Endodermal cell (in vitro differentiated cells): ENCODE data around the gene SLC38A5. TPM values are rescaled to one million over a fixed set of nuclear protein-coding genes. Genes with fewer than 3 reads are reported as not detected.

Experiments
- DNase-seq: peaks from one replicate; pipeline ENCODE4 v3.0.0-alpha.2; 2017
- H3K27ac ChIP-seq: 2 replicates; pipeline ENCODE4 v1.5.1; 2013; ENCODE audit warnings: mild to moderate bottlenecking, low read depth, low read length, moderate library complexity
- H3K27me3 ChIP-seq: 2 replicates; pipeline ENCODE4 v1.6.1; 2013; ENCODE audit warnings: mild to moderate bottlenecking, low read length, moderate library complexity; ENCODE audit not compliant: insufficient read depth, control insufficient read depth, poor library complexity, severe bottlenecking
- H3K36me3 ChIP-seq: 2 replicates; pipeline ENCODE4 v1.7.0; 2013; ENCODE audit warnings: mild to moderate bottlenecking, low read length, moderate library complexity; ENCODE audit not compliant: control insufficient read depth, insufficient read depth
- H3K4me1 ChIP-seq: one replicate; pipeline ENCODE4 v1.7.0; 2013; ENCODE audit warnings: low read length; ENCODE audit not compliant: control insufficient read depth, insufficient read depth
- H3K4me3 ChIP-seq: 2 replicates; pipeline ENCODE4 v1.5.1; 2013; ENCODE audit warnings: mild to moderate bottlenecking, low read length, moderate library complexity
- H3K9ac ChIP-seq: 2 replicates; pipeline ENCODE4 v1.6.1; 2013; ENCODE audit warnings: mild to moderate bottlenecking, low read length, moderate library complexity; ENCODE audit not compliant: poor library complexity, severe bottlenecking; ENCODE audit errors: extremely low read depth
- H3K9me3 ChIP-seq: 2 replicates; pipeline ENCODE4 v1.6.1; 2013; ENCODE audit warnings: mild to moderate bottlenecking, low read length, moderate library complexity; ENCODE audit not compliant: control insufficient read depth
- H3K27ac Mint-ChIP-seq: 2 replicates; pipeline ENCODE4 v1.8.0; 2020; ENCODE audit warnings: mixed read lengths
- H3K27me3 Mint-ChIP-seq: 2 replicates; pipeline ENCODE4 v1.8.0; 2021; ENCODE audit warnings: mild to moderate bottlenecking, mixed read lengths; ENCODE audit not compliant: insufficient read depth
- H3K36me3 Mint-ChIP-seq: 2 replicates; pipeline ENCODE4 v1.8.0; 2020; ENCODE audit warnings: low read depth, mixed read lengths
- H3K4me1 Mint-ChIP-seq: 2 replicates; pipeline ENCODE4 v1.8.0; 2020; ENCODE audit warnings: mixed read lengths
- H3K4me3 Mint-ChIP-seq: 2 replicates; pipeline ENCODE4 v1.8.0; 2020; ENCODE audit warnings: mild to moderate bottlenecking, moderate library complexity, mixed read lengths
- H3K9me3 Mint-ChIP-seq: 2 replicates; pipeline ENCODE4 v1.8.0; 2020; ENCODE audit warnings: mild to moderate bottlenecking, mixed read lengths
- WGBS, 2 experiments: methylation state at CpG; one replicate each; pipeline versions ENCODE4 v1.1.5 to v1.1.7; 2013; ENCODE audit warnings: missing lambda C conversion rate in 2 of 2, mixed read lengths in 1 of 2; ENCODE audit not compliant: insufficient coverage in 1 of 2, insufficient read length in 1 of 2; 5-methylcytosine and 5-hydroxymethylcytosine counted together
- total RNA-seq, 2 donors: library from RNA; stranded (reverse); fragmentation: NEBNext Ultra II Directional in 1 of 2; extraction: Animal tissue kit (Norgen Biotek cat#: 25700) in 1 of 2; gene quantifications; 2 replicates in 1 of 2; 3 replicates in 1 of 2; pipeline ENCODE4 v1.2.1, GENCODE V29; 2021
- TF ChIP-seq, protein P1 (sequence below): fragments of 200-600 bp; sonication (generic); conservative IDR thresholded peaks from 2 replicates; pipeline ENCODE4 v1.5.0; 2021; ENCODE audit warnings: antibody characterized with exemption, mild to moderate bottlenecking

SLC38A5 gene
- total RNA-seq, 2 donors from 2014 or later, result 22.4 to 40.7 TPM

GRCh38 chrX:48460606-48461005, 9.5 kb downstream of the SLC38A5 start:
- H3K4me3 ChIP-seq, result no peak overlapping the region
- no peaks in the 10 kb centered on the region for H3K4me1 ChIP-seq
- H3K27me3 ChIP-seq, result no peaks in the 10 kb centered on the region
- H3K4me1 Mint-ChIP-seq, result peaks cover 5% of the 10 kb centered on the region
- TF ChIP-seq, protein P1, sequence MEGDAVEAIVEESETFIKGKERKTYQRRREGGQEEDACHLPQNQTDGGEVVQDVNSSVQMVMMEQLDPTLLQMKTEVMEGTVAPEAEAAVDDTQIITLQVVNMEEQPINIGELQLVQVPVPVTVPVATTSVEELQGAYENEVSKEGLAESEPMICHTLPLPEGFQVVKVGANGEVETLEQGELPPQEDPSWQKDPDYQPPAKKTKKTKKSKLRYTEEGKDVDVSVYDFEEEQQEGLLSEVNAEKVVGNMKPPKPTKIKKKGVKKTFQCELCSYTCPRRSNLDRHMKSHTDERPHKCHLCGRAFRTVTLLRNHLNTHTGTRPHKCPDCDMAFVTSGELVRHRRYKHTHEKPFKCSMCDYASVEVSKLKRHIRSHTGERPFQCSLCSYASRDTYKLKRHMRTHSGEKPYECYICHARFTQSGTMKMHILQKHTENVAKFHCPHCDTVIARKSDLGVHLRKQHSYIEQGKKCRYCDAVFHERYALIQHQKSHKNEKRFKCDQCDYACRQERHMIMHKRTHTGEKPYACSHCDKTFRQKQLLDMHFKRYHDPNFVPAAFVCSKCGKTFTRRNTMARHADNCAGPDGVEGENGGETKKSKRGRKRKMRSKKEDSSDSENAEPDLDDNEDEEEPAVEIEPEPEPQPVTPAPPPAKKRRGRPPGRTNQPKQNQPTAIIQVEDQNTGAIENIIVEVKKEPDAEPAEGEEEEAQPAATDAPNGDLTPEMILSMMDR, result no peak
- H3K9me3 Mint-ChIP-seq, result peaks cover 71% of the 10 kb centered on the region
- no peaks in the 10 kb centered on the region for H3K9me3 ChIP-seq
- 92% methylated on average over 11 of the region's 11 CpGs; no CpG with 5 or more reads in 1 of the 2 experiments for WGBS, 2 experiments
- H3K27me3 Mint-ChIP-seq, result no peaks in the 10 kb centered on the region
- H3K36me3 ChIP-seq, result peaks cover 45% of the 10 kb centered on the region
- no peak for DNase-seq
- no peak overlapping the region for H3K27ac ChIP-seq
- no peak overlapping the region for H3K9ac ChIP-seq
- H3K36me3 Mint-ChIP-seq, result peaks cover 52% of the 10 kb centered on the region
- no peak overlapping the region for H3K27ac Mint-ChIP-seq
- H3K4me3 Mint-ChIP-seq, result no peak overlapping the region

GRCh38 chrX:48460031-48460430, 10.0 kb downstream of the SLC38A5 start:
- no peaks in the 10 kb centered on the region for H3K9me3 ChIP-seq
- H3K27ac ChIP-seq, result no peak overlapping the region
- H3K9me3 Mint-ChIP-seq, result peaks cover 69% of the 10 kb centered on the region
- no peaks in the 10 kb centered on the region for H3K4me1 ChIP-seq
- peaks cover 4% of the 10 kb centered on the region for H3K4me1 Mint-ChIP-seq
- peaks cover 48% of the 10 kb centered on the region for H3K36me3 Mint-ChIP-seq
- H3K27me3 ChIP-seq, result no peaks in the 10 kb centered on the region
- WGBS, 2 experiments, result 100% methylated on average over 3 of the region's 3 CpGs; no CpG with 5 or more reads in 1 of the 2 experiments
- H3K4me3 Mint-ChIP-seq, result no peak overlapping the region
- H3K27ac Mint-ChIP-seq, result no peak overlapping the region
- H3K27me3 Mint-ChIP-seq, result no peaks in the 10 kb centered on the region
- peaks cover 40% of the 10 kb centered on the region for H3K36me3 ChIP-seq
- no peak overlapping the region for H3K4me3 ChIP-seq
- H3K9ac ChIP-seq, result no peak overlapping the region
- DNase-seq, result no peak
- TF ChIP-seq, protein P1, result no peak

DNA sequence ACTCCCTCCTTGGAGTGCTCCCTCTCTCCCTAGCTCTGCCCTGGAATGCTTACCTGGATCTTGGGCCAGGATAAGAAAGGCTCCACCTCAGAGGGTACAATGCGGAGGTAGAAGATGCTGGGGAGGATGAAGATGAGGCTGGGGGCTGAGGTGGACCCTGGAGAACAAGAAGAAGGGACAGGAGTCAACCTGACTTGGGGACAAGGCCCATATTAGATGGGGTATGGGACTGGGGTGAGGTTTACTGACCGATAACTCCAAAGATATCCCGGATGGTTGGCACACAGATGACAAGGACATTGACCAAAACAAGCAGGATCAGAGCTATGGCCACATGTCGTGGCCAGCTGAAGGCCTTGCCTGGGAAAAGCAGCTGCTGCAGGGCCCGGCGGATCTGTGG, 10.6 kb downstream of the SLC38A5 start:
- WGBS, 2 experiments, result 99 to 100% methylated on average over 2 to 6 of the region's 6 CpGs

More for the DNA sequence above, 10.6 kb downstream of the SLC38A5 start:
- Histone ChIP-seq H3K4me3 (no peak overlapping the region), H3K9me3 (no peaks in the 10 kb centered on the region), H3K27me3 (no peaks in the 10 kb centered on the region), H3K27ac (no peak overlapping the region), H3K9ac (no peak overlapping the region), H3K4me1 (no peaks in the 10 kb centered on the region), H3K36me3 (peaks cover 37% of the 10 kb centered on the region)
- Mint-ChIP-seq H3K4me3 (no peak overlapping the region), H3K27me3 (no peaks in the 10 kb centered on the region), H3K27ac (no peak overlapping the region), H3K36me3 (peaks cover 47% of the 10 kb centered on the region), H3K4me1 (peaks cover 4% of the 10 kb centered on the region), H3K9me3 (peaks cover 70% of the 10 kb centered on the region)
- DNase-seq, result no peak
- TF ChIP-seq, protein P1, result no peak
